ENCODE data around the gene SEC23A. TPM values are rescaled to one million over a fixed set of nuclear protein-coding genes. Genes with fewer than 3 reads are reported as not detected.
"Not testable (repeated sequence)": the region's sequence is repeated elsewhere in the genome, so short reads cannot be mapped to it uniquely, and the experiment has no call there.

Gene SEC23A
- total RNA-seq, 1 experiment from 2014 or later = 136 TPM

GRCh38 chr14:39030209-39030608 is 72.8 kb downstream of the SEC23A start:
- DNase-seq (ENCODE audit: low read depth) = no peak

GRCh38 chr14:39029789-39030188 is 73.2 kb downstream of the SEC23A start:
- no peak for DNase-seq (ENCODE audit: low read depth)

- DNase-seq (ENCODE audit: low read depth) = no peak
Measured at GRCh38 chr14:39028620-39029019, 74.4 kb downstream of the SEC23A start.

GRCh38 chr14:39025810-39026627 is 77.0 kb downstream of the SEC23A start:
- DNase-seq (ENCODE audit: low read depth) = no peak

- no peak for DNase-seq (ENCODE audit: low read depth)
Measured at GRCh38 chr14:39025250-39025809, 77.7 kb downstream of the SEC23A start.

- DNase-seq (ENCODE audit: low read depth) = no peak
Measured at GRCh38 chr14:39023939-39024871, 78.8 kb downstream of the SEC23A start.

GRCh38 chr14:39017096-39018016 is 85.7 kb downstream of the SEC23A start:
- not testable (repeated sequence) for DNase-seq (ENCODE audit: low read depth)

- DNase-seq (ENCODE audit: low read depth) = no peak
Measured at GRCh38 chr14:39016733-39017095, 86.3 kb downstream of the SEC23A start.

GRCh38 chr14:39015964-39016577 is 87.0 kb downstream of the SEC23A start:
- no peak for DNase-seq (ENCODE audit: low read depth)

- DNase-seq (ENCODE audit: low read depth) = peak; percentile 32
Measured at GRCh38 chr14:39015360-39015961, 87.6 kb downstream of the SEC23A start.

- DNase-seq (ENCODE audit: low read depth) = no peak
Measured at GRCh38 chr14:39014460-39014859, 88.6 kb downstream of the SEC23A start.

GRCh38 chr14:39008965-39009364 is 94.1 kb downstream of the SEC23A start:
- DNase-seq (ENCODE audit: low read depth) = not testable (repeated sequence)

- DNase-seq (ENCODE audit: low read depth) = no peak
Measured at GRCh38 chr14:39006721-39007410, 96.2 kb downstream of the SEC23A start.

GRCh38 chr14:39005044-39005880 is 97.8 kb downstream of the SEC23A start:
- DNase-seq (ENCODE audit: low read depth) = no peak

GRCh38 chr14:38999949-39000348 is 103.1 kb downstream of the SEC23A start:
- no peak for DNase-seq (ENCODE audit: low read depth)

- DNase-seq (ENCODE audit: low read depth) = no peak
Measured at GRCh38 chr14:38994731-38995130, 108.3 kb downstream of the SEC23A start.

- DNase-seq (ENCODE audit: low read depth) = no peak
Measured at GRCh38 chr14:38993981-38994380, 109.1 kb downstream of the SEC23A start.

GRCh38 chr14:38992067-38992844 is 110.8 kb downstream of the SEC23A start:
- no peak for DNase-seq (ENCODE audit: low read depth)

Data from RPMI7951 (cell line).